Parathyroid adenoma (tissue), 2 donors: ENCODE measurements around the gene STON1.

Source experiments
- H2AFZ ChIP-seq: fragments of 300-600 bp; sonication (generic); one replicate; pipeline ENCODE4 v1.7.0; 2017; ENCODE audit warnings: antibody characterized with exemption, mild to moderate bottlenecking
- H3K27ac ChIP-seq: fragments of 300-600 bp; sonication (generic); one replicate; pipeline ENCODE4 v1.7.0; 2017
- H3K27me3 ChIP-seq: fragments of 300-600 bp; sonication (generic); one replicate; pipeline ENCODE4 v1.7.0; 2017; ENCODE audit warnings: low read length; ENCODE audit not compliant: control insufficient read depth, insufficient read depth
- H3K36me3 ChIP-seq: fragments of 300-600 bp; sonication (generic); one replicate; pipeline ENCODE4 v1.7.0; 2017; ENCODE audit warnings: low read length; ENCODE audit not compliant: control insufficient read depth, insufficient read depth
- H3K4me1 ChIP-seq: fragments of 300-600 bp; sonication (generic); one replicate; pipeline ENCODE4 v1.7.0; 2017; ENCODE audit warnings: control low read depth
- H3K4me2 ChIP-seq: fragments of 300-600 bp; sonication (generic); one replicate; pipeline ENCODE4 v1.7.0; 2017; ENCODE audit warnings: low read length
- H3K4me3 ChIP-seq: fragments of 300-600 bp; sonication (generic); one replicate; pipeline ENCODE4 v1.7.0; 2017; ENCODE audit warnings: low read depth, low read length
- H3K79me2 ChIP-seq: fragments of 300-600 bp; sonication (generic); one replicate; pipeline ENCODE4 v1.7.0; 2017; ENCODE audit warnings: control low read depth
- H3K9ac ChIP-seq: fragments of 300-600 bp; sonication (generic); one replicate; pipeline ENCODE4 v1.7.0; 2017; ENCODE audit warnings: mild to moderate bottlenecking
- H3K9me3 ChIP-seq: fragments of 300-600 bp; sonication (generic); one replicate; pipeline ENCODE4 v1.7.0; 2017; ENCODE audit warnings: low read length; ENCODE audit not compliant: control insufficient read depth
- CTCF ChIP-seq: fragments of 300-600 bp; sonication (generic); IDR thresholded peaks from one replicate; pipeline ENCODE4 v1.7.0; 2017; ENCODE audit warnings: antibody characterized with exemption, mild to moderate bottlenecking
- donor health status: primary hyperparathyroidism.

The STON1 gene

GRCh38 chr2:48600204-48600813 lies 70.4 kb downstream of the STON1 start:
- no peaks in the 10 kb centered on the region for H3K9me3 ChIP-seq
- H2AFZ ChIP-seq, result no peak overlapping the region
- H3K4me1 ChIP-seq, result no peaks in the 10 kb centered on the region
- no peak overlapping the region for H3K9ac ChIP-seq
- no peaks in the 10 kb centered on the region for H3K79me2 ChIP-seq
- H3K4me2 ChIP-seq, result no peak overlapping the region
- H3K27ac ChIP-seq, result no peak overlapping the region
- no peak overlapping the region for H3K4me3 ChIP-seq
- H3K27me3 ChIP-seq, result no peaks in the 10 kb centered on the region
- peak; percentile 75 for TF ChIP-seq CTCF
- H3K36me3 ChIP-seq, result no peaks in the 10 kb centered on the region

GRCh38 chr2:48600917-48601316 lies 71.0 kb downstream of the STON1 start:
- H3K4me2 ChIP-seq, result no peak overlapping the region
- H3K79me2 ChIP-seq, result no peaks in the 10 kb centered on the region
- H3K27me3 ChIP-seq, result no peaks in the 10 kb centered on the region
- no peak for TF ChIP-seq CTCF
- no peaks in the 10 kb centered on the region for H3K36me3 ChIP-seq
- H3K4me1 ChIP-seq, result no peaks in the 10 kb centered on the region
- H3K4me3 ChIP-seq, result no peak overlapping the region
- H2AFZ ChIP-seq, result no peak overlapping the region
- no peak overlapping the region for H3K27ac ChIP-seq
- no peaks in the 10 kb centered on the region for H3K9me3 ChIP-seq
- no peak overlapping the region for H3K9ac ChIP-seq

- H3K4me1 ChIP-seq, result no peaks in the 10 kb centered on the region
- no peak overlapping the region for H3K9ac ChIP-seq
- H3K27ac ChIP-seq, result no peak overlapping the region
- TF ChIP-seq CTCF, result no peak
- no peaks in the 10 kb centered on the region for H3K27me3 ChIP-seq
- no peak overlapping the region for H2AFZ ChIP-seq
- no peaks in the 10 kb centered on the region for H3K9me3 ChIP-seq
- no peak overlapping the region for H3K4me2 ChIP-seq
- H3K36me3 ChIP-seq, result no peaks in the 10 kb centered on the region
- no peaks in the 10 kb centered on the region for H3K79me2 ChIP-seq
- no peak overlapping the region for H3K4me3 ChIP-seq
Observed at GRCh38 chr2:48601349-48601748, 71.4 kb downstream of the STON1 start.

- Histone ChIP-seq H3K4me1 (no peaks in the 10 kb centered on the region), H3K9ac (no peak overlapping the region), H3K4me3 (no peak overlapping the region), H3K36me3 (no peaks in the 10 kb centered on the region), H3K27ac (no peak overlapping the region), H2AFZ (no peak overlapping the region), H3K4me2 (no peak overlapping the region), H3K79me2 (no peaks in the 10 kb centered on the region), H3K27me3 (no peaks in the 10 kb centered on the region), H3K9me3 (no peaks in the 10 kb centered on the region)
- no peak for TF ChIP-seq CTCF
Observed at GRCh38 chr2:48605482-48606175, 75.7 kb downstream of the STON1 start.
